Measurements from ENCODE around the gene MAG.
"Not testable (repeated sequence)": the region's sequence is repeated elsewhere in the genome, so short reads cannot be mapped to it uniquely, and the experiment has no call there.

MAG gene

GRCh38 chr19:35346193-35347052, 54.5 kb downstream of the MAG start:
- DNase-seq (ENCODE audit: low read depth) = no peak

GRCh38 chr19:35347171-35347929, 55.4 kb downstream of the MAG start, which contains the start of gene FFAR1:
Gene FFAR1, plus strand, starts transcription at chr19:35347902. Its CDS starts 3,650 bp downstream, at chr19:35351552.
- DNase-seq (ENCODE audit: low read depth) = no peak

- DNase-seq (ENCODE audit: low read depth) = no peak
Observed at GRCh38 chr19:35347930-35348298, 56.0 kb downstream of the MAG start.

GRCh38 chr19:35348911-35349611, 57.1 kb downstream of the MAG start:
- DNase-seq (ENCODE audit: low read depth) = no peak

- no peak for DNase-seq (ENCODE audit: low read depth)
Observed at GRCh38 chr19:35349614-35350521, 57.9 kb downstream of the MAG start.

- no peak for DNase-seq (ENCODE audit: low read depth)
Observed at GRCh38 chr19:35350591-35350990, 58.6 kb downstream of the MAG start.

- DNase-seq (ENCODE audit: low read depth) = no peak
Observed at GRCh38 chr19:35351411-35352176, 59.6 kb downstream of the MAG start.

- DNase-seq (ENCODE audit: low read depth) = no peak
Observed at GRCh38 chr19:35352177-35352447, 60.2 kb downstream of the MAG start.

GRCh38 chr19:35352448-35353304, 60.7 kb downstream of the MAG start:
- DNase-seq (ENCODE audit: low read depth) = peak; percentile 66

- no peak for DNase-seq (ENCODE audit: low read depth)
Observed at GRCh38 chr19:35353635-35354034, 61.7 kb downstream of the MAG start.

- no peak for DNase-seq (ENCODE audit: low read depth)
Observed at GRCh38 chr19:35354898-35355297, 62.9 kb downstream of the MAG start.

GRCh38 chr19:35355791-35356460, 64.0 kb downstream of the MAG start:
- no peak for DNase-seq (ENCODE audit: low read depth)

GRCh38 chr19:35357867-35358573, 66.1 kb downstream of the MAG start, which contains the start of gene FFAR3:
Gene FFAR3, plus strand, starts transcription at chr19:35358460. Its CDS starts 431 bp downstream, at chr19:35358891.
- DNase-seq (ENCODE audit: low read depth) = no peak

GRCh38 chr19:35358834-35359233, 66.9 kb downstream of the MAG start:
- DNase-seq (ENCODE audit: low read depth) = not testable (repeated sequence)

GRCh38 chr19:35359395-35359794, 67.4 kb downstream of the MAG start:
- not testable (repeated sequence) for DNase-seq (ENCODE audit: low read depth)

GRCh38 chr19:35360081-35360480, 68.1 kb downstream of the MAG start:
- DNase-seq (ENCODE audit: low read depth) = not testable (repeated sequence)

GRCh38 chr19:35360880-35361420, 69.0 kb downstream of the MAG start:
- DNase-seq (ENCODE audit: low read depth) = no peak

- DNase-seq (ENCODE audit: low read depth) = no peak
Observed at GRCh38 chr19:35362261-35363000, 70.5 kb downstream of the MAG start.

Measured in HS-27A (cell line).